PFSK-1 (cell line): Measurements from ENCODE around the gene KIAA0232.

Source experiments
- FOXP2 ChIP-seq: optimal IDR thresholded peaks from 2 replicates; pipeline ENCODE3; 2011; ENCODE audit warnings: borderline replicate concordance, control low read depth, inconsistent platforms; ENCODE audit not compliant: insufficient read depth; ENCODE audit errors: extremely low read length, extremely low read depth
- POLR2AphosphoS5 ChIP-seq: IDR thresholded peaks from 2 replicates; pipeline ENCODE4 v1.6.1; 2012; ENCODE audit warnings: low read depth, mild to moderate bottlenecking, control low read depth, low read length, moderate library complexity
- SIN3A ChIP-seq: IDR thresholded peaks from 2 replicates; pipeline ENCODE4 v1.6.1; 2012; ENCODE audit warnings: mild to moderate bottlenecking, low read length, moderate library complexity, borderline replicate concordance; ENCODE audit not compliant: insufficient read depth
- TAF1 ChIP-seq: IDR thresholded peaks from 2 replicates; pipeline ENCODE4 v1.6.1; 2012; ENCODE audit warnings: low read length, control low read depth, borderline replicate concordance; ENCODE audit not compliant: insufficient read depth
- TF ChIP-seq, protein P1 (sequence below), 2 experiments: IDR thresholded peaks; 2 replicates each; pipeline versions ENCODE4 v1.6.1 to v1.8.0; 2011 to 2012; ENCODE audit warnings: low read depth in 2 of 2, low read length in 2 of 2, control low read depth in 1 of 2, inconsistent platforms in 1 of 2, mild to moderate bottlenecking in 1 of 2, moderate library complexity in 1 of 2; ENCODE audit not compliant: insufficient read depth in 1 of 2

The KIAA0232 gene

DNA sequence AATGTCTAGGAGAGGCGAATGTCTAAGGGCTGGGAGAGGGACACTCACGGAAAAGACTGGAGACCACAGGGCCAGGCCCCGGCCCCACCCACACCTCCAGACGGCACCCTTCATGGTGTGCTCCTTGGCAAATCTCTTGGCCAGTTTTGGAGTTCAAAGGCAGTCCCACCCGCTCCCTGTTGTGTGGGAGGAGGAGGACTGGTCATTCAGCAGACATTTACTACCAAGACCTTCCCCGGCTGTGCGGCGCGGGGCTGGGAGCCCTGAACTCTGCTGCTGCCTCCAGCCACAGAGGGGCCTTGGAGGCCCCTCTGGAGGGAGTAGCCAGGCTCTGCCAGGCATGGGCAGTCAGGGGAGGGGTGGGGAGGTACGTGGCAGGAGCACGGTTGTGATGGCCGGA, 118.4 kb downstream of the KIAA0232 start:
- TF ChIP-seq TAF1: no peak
- TF ChIP-seq, protein P1, sequence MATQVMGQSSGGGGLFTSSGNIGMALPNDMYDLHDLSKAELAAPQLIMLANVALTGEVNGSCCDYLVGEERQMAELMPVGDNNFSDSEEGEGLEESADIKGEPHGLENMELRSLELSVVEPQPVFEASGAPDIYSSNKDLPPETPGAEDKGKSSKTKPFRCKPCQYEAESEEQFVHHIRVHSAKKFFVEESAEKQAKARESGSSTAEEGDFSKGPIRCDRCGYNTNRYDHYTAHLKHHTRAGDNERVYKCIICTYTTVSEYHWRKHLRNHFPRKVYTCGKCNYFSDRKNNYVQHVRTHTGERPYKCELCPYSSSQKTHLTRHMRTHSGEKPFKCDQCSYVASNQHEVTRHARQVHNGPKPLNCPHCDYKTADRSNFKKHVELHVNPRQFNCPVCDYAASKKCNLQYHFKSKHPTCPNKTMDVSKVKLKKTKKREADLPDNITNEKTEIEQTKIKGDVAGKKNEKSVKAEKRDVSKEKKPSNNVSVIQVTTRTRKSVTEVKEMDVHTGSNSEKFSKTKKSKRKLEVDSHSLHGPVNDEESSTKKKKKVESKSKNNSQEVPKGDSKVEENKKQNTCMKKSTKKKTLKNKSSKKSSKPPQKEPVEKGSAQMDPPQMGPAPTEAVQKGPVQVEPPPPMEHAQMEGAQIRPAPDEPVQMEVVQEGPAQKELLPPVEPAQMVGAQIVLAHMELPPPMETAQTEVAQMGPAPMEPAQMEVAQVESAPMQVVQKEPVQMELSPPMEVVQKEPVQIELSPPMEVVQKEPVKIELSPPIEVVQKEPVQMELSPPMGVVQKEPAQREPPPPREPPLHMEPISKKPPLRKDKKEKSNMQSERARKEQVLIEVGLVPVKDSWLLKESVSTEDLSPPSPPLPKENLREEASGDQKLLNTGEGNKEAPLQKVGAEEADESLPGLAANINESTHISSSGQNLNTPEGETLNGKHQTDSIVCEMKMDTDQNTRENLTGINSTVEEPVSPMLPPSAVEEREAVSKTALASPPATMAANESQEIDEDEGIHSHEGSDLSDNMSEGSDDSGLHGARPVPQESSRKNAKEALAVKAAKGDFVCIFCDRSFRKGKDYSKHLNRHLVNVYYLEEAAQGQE (IDR thresholded peaks at IDR 0.05; ENCODE audit: insufficient read depth in 1 of 2, low read depth in 2 of 2, low read length in 2 of 2): no peak
- TF ChIP-seq FOXP2: no peak
- TF ChIP-seq SIN3A: no peak
- no peak for TF ChIP-seq POLR2AphosphoS5

DNA sequence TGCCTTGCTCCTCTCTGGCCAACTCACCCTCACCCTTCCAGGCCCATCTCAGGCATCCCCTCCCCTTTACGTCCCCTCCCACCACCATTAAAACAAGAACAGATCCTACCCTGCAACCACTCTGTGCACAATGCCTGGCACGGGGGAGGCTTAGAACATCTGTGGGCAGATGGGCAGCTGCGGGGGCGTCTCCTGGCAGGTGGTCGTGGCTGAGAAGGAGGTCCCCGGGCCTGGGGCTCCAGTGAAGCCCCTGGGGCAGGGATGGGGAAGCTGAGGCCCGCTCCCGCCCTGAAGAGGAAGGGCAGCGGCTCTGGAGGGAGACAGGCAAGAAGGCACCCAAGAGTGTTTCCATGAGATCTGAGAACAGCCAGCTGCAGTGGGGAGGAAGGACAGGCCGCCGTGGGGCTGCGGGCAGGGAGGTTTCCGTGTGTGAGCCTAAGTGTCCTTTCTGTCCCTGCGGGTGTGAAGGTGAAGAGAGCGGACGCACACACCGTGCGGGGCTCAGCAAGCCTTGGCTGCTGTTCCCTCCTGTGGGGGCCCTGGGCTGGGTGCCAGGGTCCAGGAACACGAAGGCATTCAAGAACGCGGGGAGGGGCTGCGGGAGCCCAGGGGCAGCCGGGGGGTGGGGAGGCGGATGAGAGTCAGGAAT, 119.3 kb downstream of the KIAA0232 start:
- TF ChIP-seq TAF1: no peak
- no peak for TF ChIP-seq SIN3A
- no peak for TF ChIP-seq POLR2AphosphoS5
- TF ChIP-seq, protein P1 (IDR thresholded peaks at IDR 0.05; ENCODE audit: insufficient read depth in 1 of 2, low read depth in 2 of 2, low read length in 2 of 2): no peak
- TF ChIP-seq FOXP2: no peak

DNA sequence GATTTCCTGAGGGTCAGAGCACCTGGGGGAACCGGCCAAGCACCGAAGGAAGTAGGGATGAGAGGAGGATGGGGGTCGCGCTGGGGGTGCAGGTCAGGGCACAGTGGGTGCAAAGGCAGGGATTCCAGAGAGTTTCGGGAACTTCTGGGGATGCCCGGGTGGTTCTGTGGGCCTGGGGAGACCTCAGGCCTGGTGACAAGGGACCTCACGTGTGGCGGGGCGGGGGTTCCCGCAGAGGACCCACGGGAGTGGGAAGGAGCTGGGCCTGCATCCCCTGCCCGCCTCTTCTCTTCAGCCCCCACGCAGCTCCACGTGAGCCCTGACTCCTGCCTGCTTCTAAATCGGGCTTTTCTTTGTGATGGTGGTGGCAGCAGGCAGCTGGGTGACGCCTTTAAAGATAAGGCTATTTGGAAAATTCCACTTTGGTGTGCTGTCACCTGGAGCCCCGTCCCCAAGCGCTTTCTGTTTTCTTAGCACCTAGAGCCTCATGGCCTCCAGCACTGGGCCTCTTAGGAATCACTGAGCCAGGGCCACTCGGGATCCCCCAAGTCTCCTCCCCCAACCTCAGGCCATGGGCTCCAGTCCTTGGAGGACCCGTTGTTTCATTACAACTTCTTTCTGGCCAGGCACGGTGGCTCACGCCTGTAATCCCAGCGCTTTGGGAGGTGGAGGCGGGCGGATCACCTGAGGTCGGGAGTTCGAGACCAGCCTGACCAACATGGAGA, 120.0 kb downstream of the KIAA0232 start:
- no peak for TF ChIP-seq FOXP2
- TF ChIP-seq TAF1: no peak
- TF ChIP-seq SIN3A: no peak
- TF ChIP-seq POLR2AphosphoS5: no peak
- TF ChIP-seq, protein P1 (IDR thresholded peaks at IDR 0.05; ENCODE audit: insufficient read depth in 1 of 2, low read depth in 2 of 2, low read length in 2 of 2): no peak

DNA sequence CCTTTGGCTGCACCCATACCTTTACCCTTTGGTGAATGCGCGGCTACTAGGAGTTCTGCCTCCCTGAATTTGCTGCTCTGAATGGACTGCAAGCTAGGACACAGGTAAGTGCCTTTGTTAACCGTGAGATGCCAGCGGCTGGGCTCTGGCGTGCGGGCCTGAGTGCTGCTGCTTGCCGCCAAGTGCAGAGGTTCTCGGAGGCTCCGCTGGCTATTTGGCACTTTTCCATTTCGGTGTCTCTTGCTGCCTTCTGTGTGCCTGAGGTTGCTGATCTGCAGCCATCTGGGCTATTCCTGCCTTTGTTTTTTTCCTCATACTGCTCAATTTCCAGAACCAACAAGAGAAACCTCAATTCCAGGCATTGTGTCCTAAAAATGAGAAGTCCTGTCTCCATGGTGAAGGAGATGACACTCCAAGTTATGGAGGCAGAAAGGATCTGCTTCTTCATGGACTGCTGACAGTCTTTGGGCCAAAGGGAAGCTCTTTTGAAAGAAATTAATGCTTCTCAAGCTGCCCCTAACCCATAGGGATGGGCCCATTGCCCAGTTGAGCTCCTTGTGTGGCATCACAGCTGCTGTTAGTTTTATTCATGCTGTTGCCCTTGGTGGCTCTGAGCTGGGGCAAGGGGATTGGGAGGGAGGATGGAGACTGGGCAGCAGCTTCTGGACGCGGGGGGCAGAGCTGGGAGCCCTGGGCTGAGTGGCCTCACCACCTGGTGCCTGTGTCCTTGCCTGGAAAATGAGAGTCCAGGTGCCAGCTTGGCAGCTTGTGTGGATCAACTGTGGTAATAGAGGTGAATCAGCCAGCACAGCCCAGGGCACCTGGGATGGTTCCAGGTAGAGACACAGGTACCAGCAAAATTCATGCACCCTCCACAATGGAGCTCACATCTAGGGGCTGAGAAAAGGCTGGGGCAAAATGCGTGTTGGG, 123.3 kb downstream of the KIAA0232 start:
- TF ChIP-seq FOXP2 (no peak), POLR2AphosphoS5 (no peak), SIN3A (no peak), TAF1 (no peak)
- TF ChIP-seq, protein P1 (IDR thresholded peaks at IDR 0.05; ENCODE audit: insufficient read depth in 1 of 2, low read depth in 2 of 2, low read length in 2 of 2): no peak
